B cell (primary cell): ENCODE data around the gene GPR89A.

Experiments
- EZH2 ChIP-seq: IDR thresholded peaks from 2 replicates; pipeline ENCODE4 v1.6.1; 2012; ENCODE audit warnings: borderline replicate concordance, low read depth, mild to moderate bottlenecking, moderate library complexity, low read length; ENCODE audit not compliant: insufficient read depth, poor library complexity, severe bottlenecking
- TF ChIP-seq, protein P1 (sequence below): fragments of 200-600 bp; IDR thresholded peaks from one replicate; pipeline ENCODE4 v1.8.0; 2022; ENCODE audit warnings: antibody characterized with exemption, mild to moderate bottlenecking

DNA sequence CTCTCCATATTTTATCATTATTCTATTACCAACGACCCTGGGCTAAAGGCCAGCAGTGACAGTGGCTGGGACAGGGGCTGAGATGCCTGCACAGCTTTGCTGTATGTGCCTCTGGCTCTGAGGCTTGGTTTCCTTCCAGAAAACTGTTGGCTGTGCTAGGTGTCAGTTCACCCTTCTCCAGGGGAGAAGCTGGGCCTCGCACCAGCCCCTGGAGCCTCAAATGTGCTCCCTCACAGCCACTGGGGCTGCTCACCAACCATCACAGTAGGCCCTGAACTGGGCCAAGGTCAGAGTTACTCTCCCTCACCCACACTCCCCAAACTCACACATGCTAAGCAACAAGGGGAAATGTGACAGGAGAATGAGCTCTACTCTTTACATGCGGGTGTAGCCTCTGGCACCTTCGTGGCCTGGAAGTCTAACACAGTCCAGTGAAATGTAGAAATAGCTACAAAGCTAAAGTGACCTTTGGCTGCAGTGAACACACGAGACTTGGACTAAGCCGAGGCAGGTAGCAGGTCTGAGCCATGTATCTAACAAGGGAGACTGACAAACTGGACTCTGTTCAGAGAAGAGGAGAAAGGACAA, 106.8 kb downstream of the GPR89A start:
- TF ChIP-seq, protein P1, sequence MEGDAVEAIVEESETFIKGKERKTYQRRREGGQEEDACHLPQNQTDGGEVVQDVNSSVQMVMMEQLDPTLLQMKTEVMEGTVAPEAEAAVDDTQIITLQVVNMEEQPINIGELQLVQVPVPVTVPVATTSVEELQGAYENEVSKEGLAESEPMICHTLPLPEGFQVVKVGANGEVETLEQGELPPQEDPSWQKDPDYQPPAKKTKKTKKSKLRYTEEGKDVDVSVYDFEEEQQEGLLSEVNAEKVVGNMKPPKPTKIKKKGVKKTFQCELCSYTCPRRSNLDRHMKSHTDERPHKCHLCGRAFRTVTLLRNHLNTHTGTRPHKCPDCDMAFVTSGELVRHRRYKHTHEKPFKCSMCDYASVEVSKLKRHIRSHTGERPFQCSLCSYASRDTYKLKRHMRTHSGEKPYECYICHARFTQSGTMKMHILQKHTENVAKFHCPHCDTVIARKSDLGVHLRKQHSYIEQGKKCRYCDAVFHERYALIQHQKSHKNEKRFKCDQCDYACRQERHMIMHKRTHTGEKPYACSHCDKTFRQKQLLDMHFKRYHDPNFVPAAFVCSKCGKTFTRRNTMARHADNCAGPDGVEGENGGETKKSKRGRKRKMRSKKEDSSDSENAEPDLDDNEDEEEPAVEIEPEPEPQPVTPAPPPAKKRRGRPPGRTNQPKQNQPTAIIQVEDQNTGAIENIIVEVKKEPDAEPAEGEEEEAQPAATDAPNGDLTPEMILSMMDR, result no peak
- TF ChIP-seq EZH2, result no peak
